ENCODE data around the gene TTC17.

GRCh38 chr11:43404406-43404805 lies 45.7 kb downstream of the TTC17 start:
- TF ChIP-seq GATA3 (IDR thresholded peaks at IDR 0.05; ENCODE audit: low read depth, low read length) (no peak), GATA2 (IDR thresholded peaks at IDR 0.05; ENCODE audit: low read depth, low read length) (no peak)

All from SH-SY5Y (cell line).